Activated naive CD8-positive, alpha-beta T cell treated with anti-CD3 and anti-CD28 coated beads for 36 hours (primary cell): ENCODE results near the gene DPP6. TPM values are rescaled to one million over a fixed set of nuclear protein-coding genes. Genes with fewer than 3 reads are reported as not detected.

Source experiments
- DNase-seq: peaks from one replicate; pipeline ENCODE4 v3.0.0; 2021
- H3K27ac Mint-ChIP-seq: one replicate; pipeline ENCODE4 v1.8.0; 2022; ENCODE audit warnings: mild to moderate bottlenecking, moderate library complexity, mixed read lengths
- H3K27me3 Mint-ChIP-seq: one replicate; pipeline ENCODE4 v1.8.0; 2022; ENCODE audit warnings: mild to moderate bottlenecking, mixed read lengths
- H3K36me3 Mint-ChIP-seq: one replicate; pipeline ENCODE4 v1.8.0; 2021; ENCODE audit warnings: mild to moderate bottlenecking, mixed read lengths
- H3K4me1 Mint-ChIP-seq: one replicate; pipeline ENCODE4 v1.8.0; 2021; ENCODE audit warnings: mixed read lengths
- H3K4me3 Mint-ChIP-seq: one replicate; pipeline ENCODE4 v1.8.0; 2022; ENCODE audit warnings: mild to moderate bottlenecking, moderate library complexity, mixed read lengths
- H3K9me3 Mint-ChIP-seq: one replicate; pipeline ENCODE4 v1.8.0; 2022; ENCODE audit warnings: mixed read lengths
- total RNA-seq, 2 experiments: library from RNA; stranded (reverse); gene quantifications; one replicate each; pipeline ENCODE4 v1.2.3, GENCODE V29; 2021

The DPP6 gene
- total RNA-seq, 2 experiments from 2014 or later: not detected

GRCh38 chr7:154406312-154406711 is 354.1 kb downstream of the DPP6 start:
- no peak overlapping the region for H3K27ac Mint-ChIP-seq
- no peak for DNase-seq
- no peak overlapping the region for H3K4me3 Mint-ChIP-seq
- no peaks in the 10 kb centered on the region for H3K27me3 Mint-ChIP-seq
- H3K4me1 Mint-ChIP-seq: no peaks in the 10 kb centered on the region
- peaks cover 2% of the 10 kb centered on the region for H3K9me3 Mint-ChIP-seq
- H3K36me3 Mint-ChIP-seq: no peaks in the 10 kb centered on the region

- Mint-ChIP-seq H3K27ac (no peak overlapping the region), H3K36me3 (no peaks in the 10 kb centered on the region), H3K9me3 (peaks cover 4% of the 10 kb centered on the region), H3K4me1 (no peaks in the 10 kb centered on the region), H3K27me3 (no peaks in the 10 kb centered on the region), H3K4me3 (no peak overlapping the region)
- DNase-seq: no peak
Observed at GRCh38 chr7:154409703-154410311, 357.6 kb downstream of the DPP6 start.

- Mint-ChIP-seq H3K9me3 (peaks cover 2% of the 10 kb centered on the region), H3K27me3 (no peaks in the 10 kb centered on the region), H3K4me1 (no peaks in the 10 kb centered on the region), H3K4me3 (no peak overlapping the region), H3K27ac (no peak overlapping the region), H3K36me3 (no peaks in the 10 kb centered on the region)
- DNase-seq: no peak
Observed at GRCh38 chr7:154412105-154412504, 359.9 kb downstream of the DPP6 start.

- Mint-ChIP-seq H3K27me3 (no peaks in the 10 kb centered on the region), H3K27ac (no peak overlapping the region), H3K4me1 (no peaks in the 10 kb centered on the region), H3K36me3 (no peaks in the 10 kb centered on the region), H3K4me3 (no peak overlapping the region), H3K9me3 (peaks cover 1% of the 10 kb centered on the region)
- no peak for DNase-seq
Observed at GRCh38 chr7:154415709-154416399, 363.7 kb downstream of the DPP6 start.

GRCh38 chr7:154416714-154417113 is 364.5 kb downstream of the DPP6 start:
- peaks cover 2% of the 10 kb centered on the region for H3K9me3 Mint-ChIP-seq
- no peak overlapping the region for H3K4me3 Mint-ChIP-seq
- DNase-seq: no peak
- H3K27me3 Mint-ChIP-seq: no peaks in the 10 kb centered on the region
- no peaks in the 10 kb centered on the region for H3K4me1 Mint-ChIP-seq
- no peak overlapping the region for H3K27ac Mint-ChIP-seq
- no peaks in the 10 kb centered on the region for H3K36me3 Mint-ChIP-seq

DNA sequence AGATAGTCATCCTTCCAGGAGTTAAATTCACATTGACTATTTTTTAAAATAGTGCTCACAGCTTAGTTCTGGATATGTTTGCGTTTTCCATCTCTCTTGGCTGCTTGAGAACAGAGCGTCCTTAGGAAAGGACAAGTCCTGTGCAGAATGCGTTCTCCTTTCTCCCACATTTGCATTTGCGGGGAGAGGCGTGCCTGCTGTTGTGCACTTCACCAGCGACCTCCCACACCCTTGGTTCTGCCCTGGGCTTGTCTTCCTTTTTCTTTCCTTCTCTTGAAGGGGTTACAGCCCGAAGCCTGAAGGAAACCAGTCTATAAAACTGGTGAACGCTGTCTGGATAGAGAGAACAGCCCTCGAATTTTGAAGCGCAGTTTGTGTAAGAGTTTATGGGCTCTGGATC is 367.1 kb downstream of the DPP6 start:
- Mint-ChIP-seq H3K4me3 (no peak overlapping the region), H3K4me1 (no peaks in the 10 kb centered on the region), H3K27ac (no peak overlapping the region), H3K36me3 (no peaks in the 10 kb centered on the region), H3K9me3 (peaks cover 1% of the 10 kb centered on the region), H3K27me3 (no peaks in the 10 kb centered on the region)
- no peak for DNase-seq

GRCh38 chr7:154423231-154423630 is 371.0 kb downstream of the DPP6 start:
- peaks cover 1% of the 10 kb centered on the region for H3K9me3 Mint-ChIP-seq
- H3K4me1 Mint-ChIP-seq: no peaks in the 10 kb centered on the region
- no peak overlapping the region for H3K27ac Mint-ChIP-seq
- H3K4me3 Mint-ChIP-seq: no peak overlapping the region
- no peak for DNase-seq
- no peaks in the 10 kb centered on the region for H3K27me3 Mint-ChIP-seq
- H3K36me3 Mint-ChIP-seq: no peaks in the 10 kb centered on the region

DNA sequence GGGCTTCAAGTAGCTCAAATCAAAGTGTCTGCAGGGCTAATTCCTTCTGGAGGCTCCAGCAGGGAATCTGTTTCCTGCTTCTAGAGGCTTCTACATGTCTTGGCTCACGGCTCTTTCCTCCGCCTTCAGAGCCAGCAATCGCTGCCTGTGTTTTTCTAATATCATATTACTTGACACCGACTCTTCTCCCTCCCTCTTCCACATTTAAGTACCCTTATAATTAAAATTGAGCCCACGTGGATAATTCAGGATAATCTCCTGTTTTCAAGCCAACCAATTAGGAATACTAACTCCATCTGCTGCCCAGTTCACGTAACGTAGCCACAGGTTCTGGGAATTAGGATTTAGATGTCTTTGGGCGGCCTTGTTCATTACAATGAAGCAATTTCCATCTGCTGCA is 372.2 kb downstream of the DPP6 start:
- Mint-ChIP-seq H3K4me3 (no peak overlapping the region), H3K36me3 (no peaks in the 10 kb centered on the region), H3K27ac (no peak overlapping the region), H3K4me1 (no peaks in the 10 kb centered on the region), H3K9me3 (peaks cover 1% of the 10 kb centered on the region), H3K27me3 (no peaks in the 10 kb centered on the region)
- DNase-seq: no peak

DNA sequence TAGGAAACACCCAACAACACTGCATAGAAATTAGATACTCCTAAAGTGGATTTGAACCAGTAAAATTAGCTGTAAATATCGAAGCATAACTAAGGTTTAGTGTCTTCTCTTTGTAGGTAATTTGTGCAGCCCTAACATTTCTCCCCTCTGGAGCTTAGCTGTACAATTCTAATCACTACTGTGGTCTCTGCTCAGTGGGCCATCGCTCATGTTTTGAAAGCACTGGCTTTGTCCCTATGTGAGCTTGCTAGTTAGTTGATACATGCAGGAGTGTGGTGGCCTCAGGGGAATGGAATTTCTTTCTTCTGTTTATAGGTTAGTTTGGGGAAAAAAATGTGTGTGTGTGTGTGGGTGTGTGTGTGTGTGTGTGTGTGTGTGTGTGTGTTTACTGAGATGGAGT is 373.1 kb downstream of the DPP6 start:
- Mint-ChIP-seq H3K9me3 (peaks cover 1% of the 10 kb centered on the region), H3K4me1 (no peaks in the 10 kb centered on the region), H3K36me3 (no peaks in the 10 kb centered on the region), H3K27ac (no peak overlapping the region), H3K27me3 (no peaks in the 10 kb centered on the region), H3K4me3 (no peak overlapping the region)
- no peak for DNase-seq

- Mint-ChIP-seq H3K27ac (no peak overlapping the region), H3K4me3 (no peak overlapping the region), H3K36me3 (no peaks in the 10 kb centered on the region), H3K27me3 (no peaks in the 10 kb centered on the region), H3K9me3 (no peaks in the 10 kb centered on the region), H3K4me1 (no peaks in the 10 kb centered on the region)
- DNase-seq: no peak
Observed at GRCh38 chr7:154426778-154427177, 374.6 kb downstream of the DPP6 start.

- Mint-ChIP-seq H3K4me3 (no peak overlapping the region), H3K27ac (no peak overlapping the region), H3K4me1 (no peaks in the 10 kb centered on the region), H3K36me3 (no peaks in the 10 kb centered on the region), H3K9me3 (no peaks in the 10 kb centered on the region), H3K27me3 (no peaks in the 10 kb centered on the region)
- no peak for DNase-seq
Observed at GRCh38 chr7:154427533-154427932, 375.3 kb downstream of the DPP6 start.

GRCh38 chr7:154429666-154430404 is 377.6 kb downstream of the DPP6 start:
- no peak overlapping the region for H3K27ac Mint-ChIP-seq
- H3K36me3 Mint-ChIP-seq: no peaks in the 10 kb centered on the region
- no peaks in the 10 kb centered on the region for H3K9me3 Mint-ChIP-seq
- H3K4me3 Mint-ChIP-seq: no peak overlapping the region
- H3K27me3 Mint-ChIP-seq: no peaks in the 10 kb centered on the region
- no peak for DNase-seq
- H3K4me1 Mint-ChIP-seq: no peaks in the 10 kb centered on the region

GRCh38 chr7:154430640-154431039 is 378.4 kb downstream of the DPP6 start:
- Mint-ChIP-seq H3K27me3 (no peaks in the 10 kb centered on the region), H3K9me3 (no peaks in the 10 kb centered on the region), H3K4me3 (no peak overlapping the region), H3K4me1 (no peaks in the 10 kb centered on the region), H3K36me3 (no peaks in the 10 kb centered on the region), H3K27ac (no peak overlapping the region)
- no peak for DNase-seq

DNA sequence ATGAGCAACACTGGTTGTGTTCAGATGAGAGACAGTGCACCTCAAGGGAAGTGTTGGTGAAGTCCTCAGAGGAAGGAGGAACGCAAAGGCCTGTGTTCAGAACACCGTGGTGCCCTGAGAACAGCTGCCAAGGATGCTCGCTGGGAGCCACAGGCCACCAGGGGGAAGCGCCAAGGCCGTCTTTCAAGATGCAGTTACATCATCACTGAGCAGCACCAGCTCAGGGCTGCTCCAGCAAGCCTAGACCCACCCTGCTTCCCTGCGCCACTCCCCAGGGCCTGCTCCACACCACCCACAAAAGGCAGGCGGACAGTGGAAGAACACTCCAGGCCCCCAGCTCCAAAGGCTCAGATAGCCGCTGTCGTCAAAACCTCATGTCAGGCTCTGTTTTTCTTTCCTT is 378.8 kb downstream of the DPP6 start:
- H3K27ac Mint-ChIP-seq: no peak overlapping the region
- H3K36me3 Mint-ChIP-seq: no peaks in the 10 kb centered on the region
- H3K4me1 Mint-ChIP-seq: no peaks in the 10 kb centered on the region
- no peaks in the 10 kb centered on the region for H3K9me3 Mint-ChIP-seq
- no peak for DNase-seq
- H3K27me3 Mint-ChIP-seq: no peaks in the 10 kb centered on the region
- no peak overlapping the region for H3K4me3 Mint-ChIP-seq

DNA sequence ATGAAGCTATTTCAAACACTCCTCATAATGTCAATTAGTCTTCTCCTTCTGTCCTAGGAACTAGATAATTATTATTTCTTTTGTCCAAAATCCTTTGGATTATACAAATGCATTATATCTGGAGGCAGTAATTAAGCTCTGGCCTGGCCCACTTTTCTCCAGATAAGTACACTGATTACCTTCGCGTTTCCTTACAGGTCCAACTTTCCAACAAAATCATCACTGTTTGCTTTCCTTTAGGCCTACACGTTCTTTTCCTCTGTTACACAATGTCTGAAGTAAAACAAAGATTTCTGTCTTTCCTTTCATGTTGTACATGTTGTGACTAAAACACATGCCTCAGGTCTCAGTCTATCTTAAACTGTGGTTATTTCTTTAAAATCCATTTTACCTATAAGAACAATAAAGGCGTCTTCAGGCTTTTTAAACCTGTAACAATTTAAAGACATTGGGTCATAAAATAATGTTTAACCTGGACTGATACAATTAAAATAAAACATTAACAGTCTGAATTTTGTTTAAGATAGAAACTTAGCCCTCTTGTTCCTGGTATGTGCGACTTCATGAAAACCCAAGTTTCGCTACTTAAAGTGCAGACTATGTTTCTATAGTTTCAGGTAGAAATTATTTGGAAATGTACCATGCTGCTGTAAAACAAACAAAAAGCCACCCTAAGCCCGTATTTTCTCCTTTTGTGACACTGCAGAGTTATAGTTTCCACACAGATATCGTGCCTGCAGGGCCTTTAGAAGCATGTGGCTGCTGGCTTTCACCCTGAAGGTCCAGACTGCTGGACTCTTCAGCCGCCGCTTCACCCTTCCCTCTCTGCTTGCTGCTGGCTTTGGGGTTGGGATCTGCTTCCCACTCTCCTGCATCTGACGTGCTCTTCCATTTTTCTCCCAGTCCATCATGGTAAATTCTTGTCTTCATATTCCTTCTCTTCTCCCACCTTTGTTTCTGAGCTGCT is 381.7 kb downstream of the DPP6 start:
- Mint-ChIP-seq H3K27ac (no peak overlapping the region), H3K9me3 (no peaks in the 10 kb centered on the region), H3K27me3 (no peaks in the 10 kb centered on the region), H3K4me1 (no peaks in the 10 kb centered on the region), H3K4me3 (no peak overlapping the region), H3K36me3 (no peaks in the 10 kb centered on the region)
- no peak for DNase-seq
